ENCODE measurements around the gene MLLT3.

- TF ChIP-seq, protein P1, sequence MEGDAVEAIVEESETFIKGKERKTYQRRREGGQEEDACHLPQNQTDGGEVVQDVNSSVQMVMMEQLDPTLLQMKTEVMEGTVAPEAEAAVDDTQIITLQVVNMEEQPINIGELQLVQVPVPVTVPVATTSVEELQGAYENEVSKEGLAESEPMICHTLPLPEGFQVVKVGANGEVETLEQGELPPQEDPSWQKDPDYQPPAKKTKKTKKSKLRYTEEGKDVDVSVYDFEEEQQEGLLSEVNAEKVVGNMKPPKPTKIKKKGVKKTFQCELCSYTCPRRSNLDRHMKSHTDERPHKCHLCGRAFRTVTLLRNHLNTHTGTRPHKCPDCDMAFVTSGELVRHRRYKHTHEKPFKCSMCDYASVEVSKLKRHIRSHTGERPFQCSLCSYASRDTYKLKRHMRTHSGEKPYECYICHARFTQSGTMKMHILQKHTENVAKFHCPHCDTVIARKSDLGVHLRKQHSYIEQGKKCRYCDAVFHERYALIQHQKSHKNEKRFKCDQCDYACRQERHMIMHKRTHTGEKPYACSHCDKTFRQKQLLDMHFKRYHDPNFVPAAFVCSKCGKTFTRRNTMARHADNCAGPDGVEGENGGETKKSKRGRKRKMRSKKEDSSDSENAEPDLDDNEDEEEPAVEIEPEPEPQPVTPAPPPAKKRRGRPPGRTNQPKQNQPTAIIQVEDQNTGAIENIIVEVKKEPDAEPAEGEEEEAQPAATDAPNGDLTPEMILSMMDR (IDR thresholded peaks at IDR 0.05; ENCODE audit: insufficient read depth, low read depth, low read length), result peak; percentile 47
- no peak for TF ChIP-seq EZH2 (IDR thresholded peaks at IDR 0.05; ENCODE audit: insufficient read depth, low read length)
Measured at GRCh38 chr9:20526500-20527319, 95.6 kb downstream of the MLLT3 start.
